ENCODE measurements around the gene PNPLA2.

The PNPLA2 gene

GRCh38 chr11:872799-873198 lies 54.1 kb downstream of the PNPLA2 start:
- no peak for TF ChIP-seq CTCF (IDR thresholded peaks at IDR 0.05; ENCODE audit: insufficient read depth, missing control alignments)
- FAIRE-seq (no peak), DNase-seq (ENCODE audit: insufficient read length, low spot score) (no peak)

- DNase-seq (ENCODE audit: insufficient read length, low spot score) (no peak), FAIRE-seq (no peak)
- TF ChIP-seq CTCF (IDR thresholded peaks at IDR 0.05; ENCODE audit: insufficient read depth, missing control alignments), result no peak
Observed at GRCh38 chr11:873706-874105, 55.0 kb downstream of the PNPLA2 start.
